Fibroblast of villous mesenchyme (primary cell): Measurements from ENCODE around the gene TLDC2. TPM values are rescaled to one million over a fixed set of nuclear protein-coding genes. Genes with fewer than 3 reads are reported as not detected.
"Not testable (repeated sequence)": the region's sequence is repeated elsewhere in the genome, so short reads cannot be mapped to it uniquely, and the experiment has no call there.

ENCODE experiments used
- DNase-seq: peaks from one replicate; pipeline ENCODE4 v3.0.0-alpha.2; 2010; ENCODE audit warnings: low read depth
- H3K4me3 ChIP-seq: 2 replicates; pipeline ENCODE4 v1.5.1; 2011; ENCODE audit warnings: low read depth, mild to moderate bottlenecking, low read length
- CTCF ChIP-seq: IDR thresholded peaks from 2 replicates; pipeline ENCODE4 v1.5.1; 2012; ENCODE audit warnings: low read depth, mild to moderate bottlenecking, low read length; ENCODE audit not compliant: insufficient read depth
- total RNA-seq: library from RNA; depleted of rRNA; stranded (reverse); fragments of >200 nt; gene quantifications from 2 replicates; pipeline ENCODE4 v1.2.3, GENCODE V29; 2012

TLDC2 gene
- total RNA-seq, 1 donor, result not detected

GRCh38 chr20:36871640-36872570 is 4.0 kb upstream of the TLDC2 start:
- no peak for TF ChIP-seq CTCF
- H3K4me3 ChIP-seq, result no peak overlapping the region
- DNase-seq, result no peak

GRCh38 chr20:36872852-36873251 is 3.1 kb upstream of the TLDC2 start:
- H3K4me3 ChIP-seq, result no peak overlapping the region
- DNase-seq, result no peak
- no peak for TF ChIP-seq CTCF

GRCh38 chr20:36873498-36874189 is 2.3 kb upstream of the TLDC2 start:
- no peak overlapping the region for H3K4me3 ChIP-seq
- DNase-seq, result no peak
- no peak for TF ChIP-seq CTCF

GRCh38 chr20:36875093-36875492 is 845 bp upstream of the TLDC2 start:
- DNase-seq, H3K4me3 ChIP-seq: not testable (repeated sequence)

GRCh38 chr20:36876473-36876833 is 515 bp downstream of the TLDC2 start:
- DNase-seq, result no peak
- H3K4me3 ChIP-seq, result no peak overlapping the region
- TF ChIP-seq CTCF, result no peak

GRCh38 chr20:36878941-36879340 is 3.0 kb downstream of the TLDC2 start:
- H3K4me3 ChIP-seq, result no peak overlapping the region
- TF ChIP-seq CTCF, result no peak
- DNase-seq, result no peak

GRCh38 chr20:36880741-36881250 is 4.9 kb downstream of the TLDC2 start:
- H3K4me3 ChIP-seq, result no peak overlapping the region
- no peak for DNase-seq
- TF ChIP-seq CTCF, result no peak
